HG03280 (cell line): ENCODE results near the gene STXBP1.

Source experiments
- ATAC-seq: cut with Tn5 transposase; IDR thresholded peaks from one replicate; pipeline ENCODE4 v1.9.1; 2021; ENCODE audit warnings: mild to moderate bottlenecking, moderate library complexity; ENCODE audit not compliant: unreplicated experiment

The STXBP1 gene

GRCh38 chr9:127689329-127690000 is 77.4 kb downstream of the STXBP1 start:
- no peak for ATAC-seq

- ATAC-seq, result no peak
Measured at GRCh38 chr9:127690735-127691134, 78.7 kb downstream of the STXBP1 start.

GRCh38 chr9:127692071-127692470 is 80.0 kb downstream of the STXBP1 start:
- no peak for ATAC-seq

GRCh38 chr9:127693143-127693542 is 81.1 kb downstream of the STXBP1 start:
- ATAC-seq, result no peak

GRCh38 chr9:127693697-127694096 is 81.6 kb downstream of the STXBP1 start:
- no peak for ATAC-seq

- ATAC-seq, result no peak
Measured at GRCh38 chr9:127694890-127695720, 83.0 kb downstream of the STXBP1 start.

- ATAC-seq, result no peak
Measured at GRCh38 chr9:127697575-127697974, 85.5 kb downstream of the STXBP1 start.

GRCh38 chr9:127698386-127698785 is 86.3 kb downstream of the STXBP1 start:
- no peak for ATAC-seq

- ATAC-seq, result peak; percentile 96
Measured at GRCh38 chr9:127698985-127699670, 87.1 kb downstream of the STXBP1 start.

GRCh38 chr9:127700140-127700539 is 88.1 kb downstream of the STXBP1 start:
- ATAC-seq, result no peak

- no peak for ATAC-seq
Measured at GRCh38 chr9:127700594-127701255, 88.6 kb downstream of the STXBP1 start.

GRCh38 chr9:127703289-127703946 is 91.3 kb downstream of the STXBP1 start:
- ATAC-seq, result no peak

- no peak for ATAC-seq
Measured at GRCh38 chr9:127705577-127706379, 93.7 kb downstream of the STXBP1 start.

- no peak for ATAC-seq
Measured at GRCh38 chr9:127706836-127707241, 94.8 kb downstream of the STXBP1 start, which contains the start of gene CFAP157. Gene CFAP157, plus strand, starts transcription at chr9:127706988. Its CDS starts 44 bp downstream, at chr9:127707032.

- ATAC-seq, result peak; percentile 59
Measured at GRCh38 chr9:127707766-127708165, 95.7 kb downstream of the STXBP1 start.

- no peak for ATAC-seq
Measured at GRCh38 chr9:127708952-127709587, 97.0 kb downstream of the STXBP1 start.

GRCh38 chr9:127710204-127710783 is 98.2 kb downstream of the STXBP1 start:
- no peak for ATAC-seq

GRCh38 chr9:127711226-127711701 is 99.2 kb downstream of the STXBP1 start:
- no peak for ATAC-seq

GRCh38 chr9:127711831-127712274 is 99.8 kb downstream of the STXBP1 start:
- no peak for ATAC-seq
